GM21381 (cell line): ENCODE results near the gene CHRNB4.
"Not testable (repeated sequence)": the region's sequence is repeated elsewhere in the genome, so short reads cannot be mapped to it uniquely, and the experiment has no call there.

Experiments
- ATAC-seq: cut with Tn5 transposase; IDR thresholded peaks from one replicate; pipeline ENCODE4 v1.9.1; 2021; ENCODE audit warnings: mild to moderate bottlenecking, moderate library complexity; ENCODE audit not compliant: unreplicated experiment

The CHRNB4 gene

DNA sequence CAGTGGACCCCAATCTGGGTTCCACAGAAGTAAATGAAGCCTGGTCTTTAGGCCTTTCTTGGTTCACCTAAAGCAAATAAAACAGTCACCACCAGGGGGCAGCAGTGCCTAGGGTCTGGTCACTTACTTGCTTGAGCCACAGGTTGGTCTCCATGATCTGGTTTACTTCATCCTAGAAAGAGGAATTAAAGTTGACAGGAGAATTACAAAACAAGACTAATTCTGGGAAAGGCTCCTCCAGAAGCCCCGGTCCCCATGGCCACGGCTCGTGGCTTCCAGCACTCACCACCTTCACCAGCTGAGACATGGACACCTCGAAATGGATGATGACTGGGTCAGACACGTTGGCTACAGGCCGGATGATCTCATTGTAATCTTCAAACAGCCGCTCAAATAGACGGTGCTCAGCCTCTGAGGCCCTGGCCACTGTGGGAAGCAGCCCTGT is 22.5 kb downstream of the CHRNB4 start:
- no peak for ATAC-seq

DNA sequence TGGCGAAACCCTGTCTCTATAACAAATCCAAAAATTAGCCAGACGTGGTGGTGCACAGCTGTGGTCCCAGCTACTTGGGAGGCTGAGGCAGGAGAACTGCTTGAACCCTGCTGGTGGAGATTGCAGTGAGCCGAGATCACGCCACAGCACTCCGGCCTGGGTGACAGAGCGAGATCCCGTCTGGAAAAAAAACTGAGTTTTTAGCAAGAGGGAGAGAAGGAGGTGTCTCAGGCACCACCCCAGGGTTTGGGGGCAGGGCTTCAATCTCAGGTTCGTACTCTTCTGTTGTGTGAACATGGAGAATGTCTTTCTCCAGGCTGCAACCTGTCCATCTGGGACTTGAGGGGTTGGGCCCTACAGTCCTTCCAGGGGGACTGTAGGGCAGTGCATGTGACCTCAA is 22.9 kb downstream of the CHRNB4 start:
- no peak for ATAC-seq

DNA sequence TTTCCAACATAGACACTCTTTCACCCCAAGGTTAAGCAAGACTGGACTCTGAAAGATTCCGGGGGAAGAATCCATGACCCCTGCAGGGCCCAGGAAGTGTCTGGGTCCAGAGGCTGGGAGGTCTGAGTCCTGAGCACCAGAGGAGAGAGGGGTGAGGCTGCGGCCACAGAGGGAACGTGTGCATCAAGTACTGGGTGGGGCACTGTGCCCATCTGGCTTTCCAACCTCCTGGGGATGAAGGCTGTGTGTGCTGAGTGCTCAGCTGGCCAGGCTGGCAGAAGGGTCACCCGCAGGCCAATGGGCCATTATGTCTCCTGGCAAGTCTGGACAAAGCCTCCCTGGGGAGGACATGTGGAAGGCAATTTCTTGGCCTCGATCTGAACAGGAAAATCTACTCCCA is 23.5 kb downstream of the CHRNB4 start:
- ATAC-seq: no peak

DNA sequence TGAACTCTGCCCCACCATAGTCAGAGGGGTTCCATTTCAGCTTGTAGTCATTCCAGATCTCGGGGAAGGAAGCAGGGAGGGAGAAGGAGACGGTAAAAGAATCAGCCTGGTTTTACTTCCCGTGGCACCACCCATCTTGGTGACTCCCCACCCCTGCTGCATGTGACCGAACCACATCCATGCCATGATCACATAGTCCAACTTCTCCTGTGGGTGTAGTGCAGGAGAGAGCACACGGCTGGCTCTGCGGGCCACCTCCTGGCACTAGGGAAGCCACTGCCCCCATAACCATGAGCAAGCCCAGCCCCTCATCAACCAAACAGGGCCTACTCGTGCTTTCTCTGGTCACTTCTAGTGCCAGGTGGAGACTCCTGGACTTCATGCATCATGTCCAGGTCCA is 23.9 kb downstream of the CHRNB4 start:
- ATAC-seq: no peak

DNA sequence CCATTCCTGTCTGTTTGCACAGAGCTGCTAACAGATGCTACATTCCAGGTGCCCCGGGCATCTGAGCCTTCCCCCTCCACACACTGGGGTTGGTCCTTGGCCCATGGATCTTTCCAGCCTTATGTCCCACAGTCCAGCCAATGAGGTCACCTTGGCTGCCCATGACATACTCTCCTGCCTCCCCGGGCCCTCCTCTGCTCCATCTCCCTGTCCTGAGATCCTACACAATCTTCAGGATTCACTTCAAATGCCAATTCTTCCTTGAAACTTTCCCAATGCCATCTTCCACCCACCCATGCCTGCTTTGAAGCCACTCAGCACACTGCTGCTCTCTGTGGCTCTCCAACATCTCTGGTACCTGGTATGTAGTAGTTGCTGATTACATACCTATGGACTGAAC is 24.5 kb downstream of the CHRNB4 start:
- ATAC-seq: no peak

DNA sequence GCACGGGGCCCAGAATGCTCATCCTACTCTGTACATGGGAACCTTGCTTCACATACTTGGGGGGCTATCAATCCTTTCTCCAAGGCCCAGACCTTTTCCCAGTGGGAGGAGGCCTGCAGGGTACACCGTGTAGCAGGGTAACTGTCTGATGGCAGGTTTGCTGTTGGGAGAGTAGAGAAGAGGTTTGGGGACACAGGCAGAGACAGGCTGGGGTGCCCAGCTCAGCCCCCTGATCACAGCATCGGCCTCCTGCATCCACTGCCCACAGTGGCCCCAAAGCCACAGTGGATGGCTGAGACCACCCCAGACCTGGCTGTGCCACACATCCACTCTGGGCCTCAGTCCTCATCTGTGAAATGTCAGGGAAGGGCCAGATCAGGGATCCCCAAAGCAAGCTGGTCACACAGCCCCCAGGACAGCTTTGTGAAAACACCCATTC is 25.8 kb downstream of the CHRNB4 start:
- no peak for ATAC-seq

DNA sequence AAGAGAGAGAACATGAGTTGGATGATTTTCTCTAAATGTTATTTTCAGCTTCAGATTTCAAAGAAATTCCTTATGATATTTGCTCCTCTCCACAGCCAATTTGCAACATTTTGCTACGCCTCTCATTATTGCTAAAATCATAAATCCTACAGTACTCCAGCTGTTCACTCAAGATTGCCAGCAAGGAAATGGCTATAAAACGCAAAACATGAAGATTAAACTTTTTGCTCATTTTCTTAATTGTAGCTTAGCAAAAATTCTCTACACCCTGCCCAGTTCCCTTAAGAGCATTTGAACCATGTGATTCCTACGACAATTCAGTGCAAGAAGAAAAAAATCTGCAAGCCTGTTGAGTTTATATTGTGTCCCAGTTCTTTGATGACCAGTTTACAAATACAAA is 27.0 kb downstream of the CHRNB4 start:
- ATAC-seq: no peak

DNA sequence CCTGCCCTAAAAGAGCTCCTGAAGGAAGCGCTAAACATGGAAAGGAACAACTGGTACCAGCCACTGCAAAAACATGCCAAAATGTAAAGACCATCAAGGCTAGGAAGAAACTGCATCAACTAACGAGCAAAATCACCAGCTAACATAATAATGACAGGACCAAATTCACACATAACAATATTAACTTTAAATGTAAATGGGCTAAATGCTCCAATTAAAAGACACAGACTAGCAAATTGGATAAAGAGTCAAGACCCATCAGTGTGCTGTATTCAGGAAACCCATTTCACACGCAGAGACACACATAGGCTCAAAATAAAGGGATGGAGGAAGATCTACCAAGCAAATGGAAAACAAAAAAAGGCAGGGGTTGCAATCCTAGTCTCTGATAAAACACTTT is 31.5 kb downstream of the CHRNB4 start:
- ATAC-seq: not testable (repeated sequence)

DNA sequence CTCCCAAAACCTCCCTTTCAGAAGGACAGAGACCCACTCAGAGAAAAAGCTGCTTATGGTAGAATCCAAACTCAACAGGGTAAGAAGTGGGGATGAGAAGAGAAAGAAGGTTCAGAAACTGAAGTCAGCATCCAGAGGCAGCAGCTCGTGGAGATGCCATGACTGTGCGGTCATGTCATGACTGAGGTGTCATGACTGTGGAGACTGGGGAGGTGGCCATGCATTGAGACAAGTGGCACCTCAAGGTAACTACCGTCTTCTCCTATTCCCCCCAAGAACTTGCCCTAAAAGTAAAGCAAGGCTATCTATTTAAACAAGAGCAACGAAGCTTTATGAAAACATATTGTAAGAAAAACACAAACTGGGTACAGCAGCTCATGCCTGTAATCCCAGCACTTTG is 35.3 kb downstream of the CHRNB4 start:
- no peak for ATAC-seq

DNA sequence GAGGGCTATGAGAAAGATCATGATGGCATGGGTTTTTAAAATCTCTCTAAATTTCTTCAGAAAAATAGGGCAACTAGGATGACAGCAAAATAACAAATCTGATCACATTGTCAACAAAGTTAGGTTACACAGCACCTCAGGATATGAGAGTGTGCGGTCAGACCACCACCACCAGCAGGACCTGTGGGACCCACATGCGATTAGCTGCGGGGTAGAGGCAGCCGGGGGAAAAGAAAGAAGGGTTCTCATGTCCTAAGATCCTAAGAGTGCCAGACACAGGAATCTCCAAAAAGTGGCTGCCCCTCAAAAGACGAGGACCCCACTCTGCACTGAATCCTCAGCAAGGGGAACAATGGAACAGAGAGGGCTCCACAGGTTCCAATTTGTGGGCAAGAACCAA is 35.8 kb downstream of the CHRNB4 start:
- ATAC-seq: no peak

DNA sequence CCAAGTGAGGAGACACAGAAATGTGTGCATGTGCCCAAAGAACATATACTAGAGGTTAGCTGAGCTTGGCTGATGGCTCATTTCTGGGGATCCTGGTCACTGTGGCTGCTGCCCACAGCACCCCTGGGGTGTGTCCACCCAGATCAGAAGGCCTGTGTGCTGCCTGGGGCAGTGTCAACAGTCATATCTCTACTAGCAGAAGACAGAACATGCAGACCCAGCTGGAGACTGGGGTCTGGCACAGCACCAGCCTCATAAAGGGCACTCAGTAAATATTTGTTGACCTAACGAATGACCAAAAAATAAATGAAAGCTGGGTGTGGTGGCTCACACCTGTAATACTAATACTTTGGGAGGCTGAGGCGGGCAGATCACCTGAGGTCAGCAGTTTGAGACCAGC is 36.6 kb downstream of the CHRNB4 start:
- ATAC-seq: no peak

DNA sequence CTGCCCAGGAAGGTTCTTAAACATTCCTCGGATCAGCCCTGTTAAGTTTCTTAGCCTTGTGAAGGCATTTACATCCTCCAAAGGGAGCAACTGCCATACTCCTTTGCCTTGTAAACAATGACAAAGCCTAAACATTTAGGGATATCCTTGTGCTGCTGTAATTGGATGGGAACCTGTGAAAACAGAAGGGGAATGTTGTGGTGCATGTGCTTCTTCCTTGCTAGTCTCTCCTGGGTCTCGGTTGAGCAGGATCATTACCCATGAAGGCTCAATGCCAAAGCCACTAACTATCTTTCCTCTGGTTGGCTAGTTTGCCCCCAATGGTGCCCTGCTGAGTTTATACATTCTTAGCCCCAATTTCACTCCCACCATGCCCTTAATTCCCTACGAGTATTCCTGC is 37.5 kb downstream of the CHRNB4 start:
- no peak for ATAC-seq

DNA sequence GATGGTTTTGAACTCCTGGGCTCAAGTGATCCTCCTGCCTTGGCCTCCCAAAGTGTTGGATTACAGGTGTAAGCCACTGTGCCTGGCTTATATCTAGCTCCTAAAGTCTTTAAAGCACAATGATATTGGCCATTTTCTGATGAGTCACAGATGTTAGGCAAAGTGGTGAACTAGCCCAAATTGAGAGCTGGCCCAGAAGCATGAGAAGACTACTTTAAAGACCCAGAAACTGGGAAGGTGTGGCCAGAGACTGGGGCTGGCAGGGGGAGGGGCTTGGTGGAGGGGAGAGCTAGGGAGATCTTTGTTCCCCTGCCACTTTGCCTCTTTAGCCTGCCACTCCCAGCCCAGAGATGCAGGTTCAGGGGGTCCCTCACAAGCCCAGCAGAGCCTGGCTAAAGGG is 41.8 kb downstream of the CHRNB4 start:
- no peak for ATAC-seq

DNA sequence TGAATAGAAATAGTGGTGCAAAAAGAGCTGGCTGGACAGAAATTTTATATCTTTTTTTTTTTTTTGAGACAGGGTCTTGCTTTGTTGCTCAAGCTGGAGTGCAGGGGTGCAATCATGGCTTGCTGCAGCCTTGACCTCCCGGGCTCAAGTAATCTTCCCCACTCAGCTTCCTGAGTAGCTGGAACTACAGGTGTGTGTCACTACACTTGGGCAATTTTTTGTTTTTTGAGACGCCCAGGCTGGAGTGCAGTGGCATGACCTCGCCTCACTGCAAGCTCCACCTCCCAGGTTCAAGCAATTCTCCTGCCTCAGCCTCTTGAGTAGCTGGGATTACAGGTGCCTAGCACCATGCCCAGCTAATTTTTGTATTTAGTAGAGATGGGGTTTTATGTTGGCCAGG is 42.7 kb downstream of the CHRNB4 start:
- no peak for ATAC-seq

DNA sequence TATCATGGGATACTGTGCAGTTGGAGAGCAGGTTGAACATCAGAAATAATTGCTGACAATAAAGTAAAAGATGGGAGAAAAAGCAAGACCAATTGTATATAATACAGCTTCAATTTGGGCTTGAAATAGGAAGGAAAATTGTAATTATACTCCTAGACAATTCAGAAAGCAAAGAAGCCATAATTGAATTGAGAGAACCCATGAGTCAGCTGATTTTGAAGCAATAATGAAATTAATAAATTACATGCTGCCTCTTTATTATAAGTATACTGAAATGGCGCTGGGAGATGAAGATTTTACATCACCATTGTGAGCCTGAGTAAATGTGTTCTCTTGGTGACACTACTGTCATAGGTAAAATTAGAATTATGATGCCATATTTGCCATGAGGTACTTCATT is 43.4 kb downstream of the CHRNB4 start:
- ATAC-seq: no peak

DNA sequence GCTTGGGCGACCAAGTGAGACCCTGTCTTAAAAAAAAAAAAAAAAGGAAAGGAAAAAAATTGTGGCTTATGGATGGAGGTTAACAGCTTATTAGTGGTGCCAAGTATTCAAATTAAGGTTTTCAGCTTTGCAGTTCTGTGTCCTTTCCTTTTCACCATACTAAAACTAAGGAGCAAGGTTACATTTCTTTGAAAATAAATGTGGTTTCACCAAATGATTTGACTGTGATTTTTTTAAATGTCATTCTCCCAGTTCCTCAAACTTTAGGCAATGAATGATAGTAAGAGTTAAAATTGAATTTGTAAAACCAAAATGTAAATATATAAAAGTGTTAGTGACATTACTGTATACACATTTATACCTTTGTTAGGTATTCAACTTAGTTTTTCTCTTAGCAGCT is 66.1 kb downstream of the CHRNB4 start:
- ATAC-seq: no peak
